Loucy (cell line): ENCODE results near the gene LGR4.

Experiments
- H2AFZ ChIP-seq: fragments of 200-600 bp; sonication (generic); 2 replicates; pipeline ENCODE4 v1.6.0; 2016; ENCODE audit warnings: antibody characterized with exemption, mild to moderate bottlenecking, low read length, moderate library complexity
- H3F3A ChIP-seq: fragments of 200-600 bp; 2 replicates; pipeline ENCODE4 v1.6.0; 2016; ENCODE audit warnings: antibody characterized with exemption, low read depth, mild to moderate bottlenecking
- H3K27me3 ChIP-seq: fragments of 200-600 bp; sonication (generic); 2 replicates; pipeline ENCODE4 v1.6.1; 2014; ENCODE audit warnings: low read length, mild to moderate bottlenecking; ENCODE audit not compliant: insufficient read depth, poor library complexity, severe bottlenecking
- H3K36me3 ChIP-seq: fragments of 200-600 bp; sonication (generic); 2 replicates; pipeline ENCODE4 v1.6.1; 2016; ENCODE audit warnings: low read length; ENCODE audit not compliant: insufficient read depth
- H3K4me1 ChIP-seq: fragments of 200-600 bp; sonication (generic); 2 replicates; pipeline ENCODE4 v1.5.1; 2014; ENCODE audit warnings: low read length, mild to moderate bottlenecking; ENCODE audit not compliant: insufficient read depth, poor library complexity, severe bottlenecking
- H3K4me2 ChIP-seq: fragments of 200-600 bp; sonication (generic); 2 replicates; pipeline ENCODE4 v1.6.0; 2014; ENCODE audit warnings: antibody characterized with exemption, low read length, low read depth, mild to moderate bottlenecking; ENCODE audit not compliant: poor library complexity, severe bottlenecking
- H3K4me3 ChIP-seq: fragments of 200-600 bp; sonication (generic); 2 replicates; pipeline ENCODE4 v1.5.1; 2014; ENCODE audit warnings: low read length, mild to moderate bottlenecking, mixed read lengths; ENCODE audit not compliant: poor library complexity, severe bottlenecking
- H3K79me2 ChIP-seq: fragments of 200-600 bp; sonication (generic); 2 replicates; pipeline ENCODE4 v1.6.1; 2014; ENCODE audit warnings: low read length; ENCODE audit not compliant: insufficient read depth
- H3K9ac ChIP-seq: fragments of 200-600 bp; sonication (generic); 2 replicates; pipeline ENCODE4 v1.6.0; 2014; ENCODE audit warnings: mild to moderate bottlenecking, low read depth, low read length, moderate library complexity; ENCODE audit not compliant: poor library complexity, severe bottlenecking
- H3K9me2 ChIP-seq: fragments of 200-600 bp; sonication (generic); replicated peaks from 2 replicates; pipeline ENCODE4 v1.6.1; 2016; ENCODE audit warnings: low read depth, low read length, mixed read lengths
- H3K9me3 ChIP-seq: fragments of 200-600 bp; sonication (generic); 2 replicates; pipeline ENCODE4 v1.6.1; 2014; ENCODE audit warnings: mild to moderate bottlenecking, antibody characterized with exemption, low read length, low read depth; ENCODE audit not compliant: insufficient read depth
- H4K20me1 ChIP-seq: fragments of 200-600 bp; sonication (generic); 2 replicates; pipeline ENCODE4 v1.6.0; 2014; ENCODE audit warnings: antibody characterized with exemption, low read length, mild to moderate bottlenecking; ENCODE audit not compliant: insufficient read depth, poor library complexity, severe bottlenecking
- CTCF ChIP-seq: fragments of 200-600 bp; sonication (generic); conservative IDR thresholded peaks from 2 replicates; pipeline ENCODE4 v1.5.1; 2014; ENCODE audit warnings: mild to moderate bottlenecking, antibody characterized with exemption, low read length
- EZH2phosphoT487 ChIP-seq: fragments of 200-600 bp; IDR thresholded peaks from 2 replicates; pipeline ENCODE4 v1.6.1; 2018; ENCODE audit warnings: antibody characterized with exemption, mild to moderate bottlenecking, moderate library complexity, borderline replicate concordance

LGR4 gene

GRCh38 chr11:27331981-27332380 is 140.6 kb downstream of the LGR4 start:
- H4K20me1 ChIP-seq, result no peaks in the 10 kb centered on the region
- H3K79me2 ChIP-seq, result no peaks in the 10 kb centered on the region
- H3K27me3 ChIP-seq, result no peaks in the 10 kb centered on the region
- H3F3A ChIP-seq, result no peaks in the 10 kb centered on the region
- no peak overlapping the region for H3K4me3 ChIP-seq
- no peaks in the 10 kb centered on the region for H3K9me2 ChIP-seq
- H2AFZ ChIP-seq, result no peak overlapping the region
- TF ChIP-seq CTCF (no peak), EZH2phosphoT487 (no peak)
- peaks cover 7% of the 10 kb centered on the region for H3K4me1 ChIP-seq
- no peak overlapping the region for H3K9ac ChIP-seq
- peaks cover 10% of the 10 kb centered on the region; the same call in 1 of the 2 replicates for H3K36me3 ChIP-seq
- H3K4me2 ChIP-seq, result no peak overlapping the region
- no peaks in the 10 kb centered on the region for H3K9me3 ChIP-seq

- Histone ChIP-seq H3F3A (no peaks in the 10 kb centered on the region), H3K9ac (no peak overlapping the region), H3K4me3 (no peak overlapping the region), H2AFZ (no peak overlapping the region), H4K20me1 (no peaks in the 10 kb centered on the region), H3K36me3 (0 out of 2 replicates have a peak, but pooled peaks cover 3% of the 10 kb centered on the region), H3K79me2 (no peaks in the 10 kb centered on the region), H3K9me2 (no peaks in the 10 kb centered on the region), H3K27me3 (no peaks in the 10 kb centered on the region), H3K4me1 (peaks cover 7% of the 10 kb centered on the region), H3K9me3 (no peaks in the 10 kb centered on the region), H3K4me2 (no peak overlapping the region)
- TF ChIP-seq CTCF, result no peak
- TF ChIP-seq EZH2phosphoT487, result no peak
These were observed 141.8 kb downstream of the LGR4 start for GRCh38 chr11:27330633-27331270.

- Histone ChIP-seq H2AFZ (no peak overlapping the region), H3K4me2 (no peak overlapping the region), H3K9ac (no peak overlapping the region), H3F3A (no peaks in the 10 kb centered on the region), H4K20me1 (no peaks in the 10 kb centered on the region), H3K9me2 (no peaks in the 10 kb centered on the region), H3K79me2 (no peaks in the 10 kb centered on the region), H3K36me3 (no peaks in the 10 kb centered on the region), H3K4me1 (peaks cover 7% of the 10 kb centered on the region), H3K4me3 (no peak overlapping the region), H3K9me3 (no peaks in the 10 kb centered on the region), H3K27me3 (no peaks in the 10 kb centered on the region)
- TF ChIP-seq CTCF (no peak), EZH2phosphoT487 (no peak)
These were observed 142.5 kb downstream of the LGR4 start for GRCh38 chr11:27329867-27330632.
